OCI-LY3 (cell line): ENCODE results near the gene ITGA2.

Experiments used
- CTCF ChIP-seq: fragments of 200-600, 300-600 bp; sonication (generic); IDR thresholded peaks from 2 replicates; pipeline ENCODE4 v1.5.1; 2014; ENCODE audit warnings: antibody characterized with exemption, low read length, low read depth
- EZH2phosphoT487 ChIP-seq: fragments of 200-600 bp; shearing (Covaris generic); IDR thresholded peaks from 2 replicates; pipeline ENCODE4 v1.6.1; 2018; ENCODE audit warnings: antibody characterized with exemption, mixed run types, low read depth

GRCh38 chr5:53133020-53133419 lies 143.9 kb downstream of the ITGA2 start:
- TF ChIP-seq CTCF (no peak), EZH2phosphoT487 (no peak)
